Measurements from ENCODE around the gene ATP11A. TPM values are rescaled to one million over a fixed set of nuclear protein-coding genes. Genes with fewer than 3 reads are reported as not detected.

ATP11A gene
- total RNA-seq, 1 donor from 2014 or later, result 109 TPM

DNA sequence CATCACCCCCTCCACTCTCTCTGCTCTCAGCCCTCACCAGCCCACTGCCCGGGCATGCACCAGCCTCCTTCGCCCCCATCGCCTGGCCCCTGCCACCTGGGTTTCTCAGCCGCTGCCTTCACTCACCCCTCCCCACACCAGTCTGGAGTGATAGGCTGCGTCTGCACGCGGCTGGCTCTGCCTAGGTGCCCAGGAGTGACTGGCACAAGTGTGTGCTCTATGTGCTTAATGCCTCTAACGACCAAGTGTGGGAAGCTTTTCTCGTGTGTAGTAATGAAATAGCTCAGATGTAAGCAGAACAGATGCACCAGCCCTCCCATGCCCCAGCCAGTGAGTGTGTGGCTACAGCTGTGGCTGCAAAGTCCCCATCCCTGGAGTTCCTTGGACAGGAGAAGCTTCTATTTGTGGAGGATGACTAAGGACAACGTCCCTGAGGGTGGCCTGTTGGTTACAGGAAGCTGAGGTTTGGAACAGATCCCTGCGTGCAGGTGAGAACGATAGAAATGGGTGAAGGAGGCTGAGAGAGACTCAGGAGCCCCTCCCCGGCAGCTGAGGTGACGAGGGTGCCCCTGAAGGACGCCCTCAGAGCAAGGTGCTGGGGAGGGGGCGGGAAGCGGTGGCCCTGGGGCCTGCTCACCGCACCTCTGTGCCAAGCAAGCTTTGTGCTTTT lies 35.6 kb downstream of the ATP11A start:
- no peak for DNase-seq (ENCODE audit: low spot score, unreplicated experiment)
- peaks cover 12% of the 10 kb centered on the region for H3K36me3 Mint-ChIP-seq (ENCODE audit: insufficient read depth)
- no peak overlapping the region for H3K4me3 Mint-ChIP-seq (ENCODE audit: low read depth)
- H3K9me3 Mint-ChIP-seq (ENCODE audit: low read depth), result no peaks in the 10 kb centered on the region
- H3K27ac Mint-ChIP-seq, result peak overlapping the region; percentile 67
- H3K27me3 Mint-ChIP-seq, result no peaks in the 10 kb centered on the region
- peaks cover 54% of the 10 kb centered on the region for H3K4me1 Mint-ChIP-seq (ENCODE audit: low read depth)
- TF ChIP-seq, protein P1, sequence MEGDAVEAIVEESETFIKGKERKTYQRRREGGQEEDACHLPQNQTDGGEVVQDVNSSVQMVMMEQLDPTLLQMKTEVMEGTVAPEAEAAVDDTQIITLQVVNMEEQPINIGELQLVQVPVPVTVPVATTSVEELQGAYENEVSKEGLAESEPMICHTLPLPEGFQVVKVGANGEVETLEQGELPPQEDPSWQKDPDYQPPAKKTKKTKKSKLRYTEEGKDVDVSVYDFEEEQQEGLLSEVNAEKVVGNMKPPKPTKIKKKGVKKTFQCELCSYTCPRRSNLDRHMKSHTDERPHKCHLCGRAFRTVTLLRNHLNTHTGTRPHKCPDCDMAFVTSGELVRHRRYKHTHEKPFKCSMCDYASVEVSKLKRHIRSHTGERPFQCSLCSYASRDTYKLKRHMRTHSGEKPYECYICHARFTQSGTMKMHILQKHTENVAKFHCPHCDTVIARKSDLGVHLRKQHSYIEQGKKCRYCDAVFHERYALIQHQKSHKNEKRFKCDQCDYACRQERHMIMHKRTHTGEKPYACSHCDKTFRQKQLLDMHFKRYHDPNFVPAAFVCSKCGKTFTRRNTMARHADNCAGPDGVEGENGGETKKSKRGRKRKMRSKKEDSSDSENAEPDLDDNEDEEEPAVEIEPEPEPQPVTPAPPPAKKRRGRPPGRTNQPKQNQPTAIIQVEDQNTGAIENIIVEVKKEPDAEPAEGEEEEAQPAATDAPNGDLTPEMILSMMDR (IDR thresholded peaks at IDR 0.05; ENCODE audit: unreplicated experiment), result no peak

GRCh38 chr13:112726016-112726767 lies 36.4 kb downstream of the ATP11A start:
- no peaks in the 10 kb centered on the region for H3K9me3 Mint-ChIP-seq (ENCODE audit: low read depth)
- peak overlapping the region; percentile 42 for H3K27ac Mint-ChIP-seq
- H3K27me3 Mint-ChIP-seq, result no peaks in the 10 kb centered on the region
- no peak for DNase-seq (ENCODE audit: low spot score, unreplicated experiment)
- TF ChIP-seq, protein P1 (IDR thresholded peaks at IDR 0.05; ENCODE audit: unreplicated experiment), result no peak
- H3K4me3 Mint-ChIP-seq (ENCODE audit: low read depth), result no peak overlapping the region
- peaks cover 12% of the 10 kb centered on the region for H3K36me3 Mint-ChIP-seq (ENCODE audit: insufficient read depth)
- peaks cover 50% of the 10 kb centered on the region for H3K4me1 Mint-ChIP-seq (ENCODE audit: low read depth)

DNA sequence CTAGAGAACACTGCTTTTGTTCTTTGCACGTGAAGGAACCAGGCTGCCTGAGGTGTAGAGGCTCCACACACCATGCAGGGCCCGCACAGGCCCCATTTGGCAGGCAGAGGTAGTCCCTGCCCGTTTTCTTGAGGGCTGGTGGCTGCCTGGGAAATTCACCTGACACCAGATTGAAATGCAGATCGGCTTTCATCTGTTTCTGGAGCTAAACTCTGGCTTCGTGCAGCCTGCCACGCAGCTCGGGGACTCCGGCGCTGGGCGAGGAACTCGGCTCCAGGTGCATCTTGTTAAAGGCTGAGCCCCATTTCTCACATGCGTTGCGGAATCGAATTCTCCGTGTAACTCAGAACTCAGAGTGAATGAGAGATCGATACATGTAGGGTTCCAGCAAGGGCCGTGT lies 37.7 kb downstream of the ATP11A start:
- DNase-seq (ENCODE audit: low spot score, unreplicated experiment), result no peak
- Mint-ChIP-seq H3K4me3 (ENCODE audit: low read depth) (no peak overlapping the region), H3K36me3 (ENCODE audit: insufficient read depth) (peaks cover 10% of the 10 kb centered on the region), H3K27ac (peak overlapping the region; percentile 79), H3K9me3 (ENCODE audit: low read depth) (no peaks in the 10 kb centered on the region), H3K4me1 (ENCODE audit: low read depth) (peaks cover 44% of the 10 kb centered on the region), H3K27me3 (no peaks in the 10 kb centered on the region)
- TF ChIP-seq, protein P1 (IDR thresholded peaks at IDR 0.05; ENCODE audit: unreplicated experiment), result no peak

GRCh38 chr13:112728375-112729126 lies 38.7 kb downstream of the ATP11A start:
- Mint-ChIP-seq H3K4me3 (ENCODE audit: low read depth) (no peak overlapping the region), H3K9me3 (ENCODE audit: low read depth) (no peaks in the 10 kb centered on the region), H3K27me3 (no peaks in the 10 kb centered on the region), H3K27ac (peak overlapping the region; percentile 85), H3K36me3 (ENCODE audit: insufficient read depth) (peaks cover 9% of the 10 kb centered on the region), H3K4me1 (ENCODE audit: low read depth) (peaks cover 42% of the 10 kb centered on the region)
- DNase-seq (ENCODE audit: low spot score, unreplicated experiment), result no peak
- TF ChIP-seq, protein P1 (IDR thresholded peaks at IDR 0.05; ENCODE audit: unreplicated experiment), result no peak

- TF ChIP-seq, protein P1 (IDR thresholded peaks at IDR 0.05; ENCODE audit: unreplicated experiment), result no peak
- Mint-ChIP-seq H3K4me1 (ENCODE audit: low read depth) (peaks cover 50% of the 10 kb centered on the region), H3K27ac (peak overlapping the region; percentile 85), H3K9me3 (ENCODE audit: low read depth) (no peaks in the 10 kb centered on the region), H3K4me3 (ENCODE audit: low read depth) (no peak overlapping the region), H3K27me3 (no peaks in the 10 kb centered on the region), H3K36me3 (ENCODE audit: insufficient read depth) (peaks cover 9% of the 10 kb centered on the region)
- no peak for DNase-seq (ENCODE audit: low spot score, unreplicated experiment)
Measured at GRCh38 chr13:112729408-112729807, 39.6 kb downstream of the ATP11A start.
